ENCODE results near the gene MYL6. TPM values are rescaled to one million over a fixed set of nuclear protein-coding genes. Genes with fewer than 3 reads are reported as not detected.
A peak's percentile ranks its signal among the peaks of the same experiment; 100 is the strongest.

Gene MYL6
- polyA plus RNA-seq, 1 of the 3 experiments (the other 2 are of a cell fraction): 4,697 TPM

DNA sequence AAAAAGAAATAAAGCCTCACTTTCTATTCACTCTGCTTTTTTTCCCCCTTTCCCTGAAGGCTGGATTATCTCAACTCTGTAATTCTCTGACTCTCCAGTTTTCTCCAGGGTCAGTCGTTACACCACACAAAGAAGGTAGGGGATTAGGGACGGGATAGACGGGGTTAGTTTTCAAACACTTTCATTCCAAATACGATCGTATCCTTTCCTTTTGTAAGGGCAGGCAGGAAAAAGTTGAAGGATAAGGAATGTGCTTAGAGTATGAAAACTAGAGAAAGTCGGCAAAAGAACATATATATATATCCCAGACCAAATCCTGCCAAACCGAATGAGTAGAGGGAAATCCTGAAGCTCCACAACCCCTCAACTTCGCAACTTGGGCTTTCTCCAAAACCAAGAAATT, 30.7 kb upstream of the MYL6 start:
- H3K79me2 ChIP-seq (ENCODE audit: insufficient read depth): peaks cover 63% of the 10 kb centered on the region
- peak overlapping the region; percentile 39 to 61 for H3K4me3 ChIP-seq (ENCODE audit: low read depth in 2 of 2, low read length in 1 of 2)
- H3K4me2 ChIP-seq: peak overlapping the region; percentile 86
- ChIA-PET CTCF (interaction anchor here (1.1 to 16.0 kb wide), 9 partner anchors 8 to 95 kb away, joined by 3 to 272 read pairs (median 7); partner anchors contain the start of genes MYL6, MYL6B, RNF41 and SMARCC2), POLR2A (interaction anchor here (0.9 to 2.9 kb wide), 11 partner anchors 10 to 234 kb away, joined by 3 to 44 read pairs (median 7); partner anchors contain the start of genes MYL6, PA2G4, RNF41 and RPL41)
- no peaks in the 10 kb centered on the region for H3K9me3 ChIP-seq
- H3K4me1 ChIP-seq (ENCODE audit: control insufficient read depth in 1 of 2, insufficient read depth in 2 of 2, low read depth in 1 of 2, low read length in 1 of 2): peaks cover 13 to 23% of the 10 kb centered on the region in 2 experiments
- H3K27me3 ChIP-seq (ENCODE audit: insufficient read depth): no peaks in the 10 kb centered on the region
- TF ChIP-seq NFIC (IDR thresholded peaks at IDR 0.05; ENCODE audit: borderline replicate concordance): peak; percentile 46; the same call in 1 of the 2 replicates
- no peak for TF ChIP-seq TAF1 (IDR thresholded peaks at IDR 0.05; ENCODE audit: borderline replicate concordance, low read depth, low read length)
- DNase-seq: no peak
- H3F3A ChIP-seq (replicated peaks; ENCODE audit: insufficient read depth): peaks cover 34% of the 10 kb centered on the region
- peaks cover 22 to 25% of the 10 kb centered on the region in 2 experiments for H3K36me3 ChIP-seq (replicated peaks in 1 of 2; ENCODE audit: control insufficient read depth in 1 of 2, insufficient read depth in 2 of 2, low read length in 1 of 2)
- H2AFZ ChIP-seq (ENCODE audit: low read depth): peak overlapping the region; percentile 57; the same call in 1 of the 2 replicates
- H3K27ac ChIP-seq (ENCODE audit: low read depth in 2 of 2, low read length in 1 of 2): peak overlapping the region; percentile 77 to 88
- peak overlapping the region; percentile 66 for H3K9ac ChIP-seq
- H3K9me2 ChIP-seq: no peaks in the 10 kb centered on the region
- no peaks in the 10 kb centered on the region for H4K20me1 ChIP-seq (ENCODE audit: insufficient read depth)
- WGBS (ENCODE audit: low lambda C conversion rate): 7% methylated on average over 8 of the region's 8 CpGs

DNA sequence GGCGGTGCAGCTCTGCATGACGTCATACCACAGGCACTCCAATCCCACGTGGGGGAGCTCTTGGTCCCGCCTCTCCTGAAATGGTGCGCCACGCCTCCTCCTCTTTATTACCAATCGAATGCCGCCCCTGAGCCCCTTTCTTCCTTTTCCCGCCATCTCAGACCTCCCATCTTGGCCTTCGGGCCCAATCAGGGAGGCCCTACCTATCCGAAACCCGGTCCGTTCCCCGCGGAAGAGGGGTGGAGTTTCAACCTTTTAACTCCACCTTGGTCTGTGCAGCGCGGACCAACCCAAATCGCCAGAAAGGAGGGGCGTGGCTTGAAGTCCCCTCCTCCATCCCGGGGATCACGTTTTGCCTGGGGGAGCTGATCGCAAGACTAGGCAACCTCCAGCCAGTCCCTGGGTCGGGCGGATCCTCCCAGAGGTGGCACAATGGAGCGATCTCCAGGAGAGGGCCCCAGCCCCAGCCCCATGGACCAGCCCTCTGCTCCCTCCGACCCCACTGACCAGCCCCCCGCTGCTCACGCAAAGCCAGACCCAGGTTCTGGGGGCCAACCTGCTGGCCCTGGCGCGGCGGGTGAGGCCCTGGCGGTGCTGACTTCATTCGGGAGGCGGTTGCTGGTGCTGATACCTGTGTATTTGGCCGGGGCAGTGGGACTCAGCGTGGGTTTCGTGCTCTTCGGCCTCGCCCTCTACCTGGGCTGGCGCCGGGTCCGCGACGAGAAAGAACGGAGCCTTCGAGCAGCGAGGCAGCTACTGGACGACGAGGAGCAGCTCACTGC, 30.1 kb upstream of the MYL6 start, which contains the start of gene ESYT1:
Gene ESYT1, plus strand, starts transcription at position 380 of the 782 bp plus-strand sequence. Its CDS starts 53 bp downstream, at position 433.
- H3F3A ChIP-seq (replicated peaks; ENCODE audit: insufficient read depth): peaks cover 34% of the 10 kb centered on the region
- peak; percentile 94 for DNase-seq
- CTCF ChIA-PET: interaction anchor here (0.6 to 16.0 kb wide), 13 partner anchors 8 to 94 kb away, joined by 3 to 272 read pairs (median 5); partner anchors contain the start of genes MYL6, MYL6B, RNF41 and SMARCC2
- no peaks in the 10 kb centered on the region for H3K27me3 ChIP-seq (ENCODE audit: insufficient read depth)
- H3K4me2 ChIP-seq: peak within 1 kb of the TSS; percentile 98
- H3K9me2 ChIP-seq: no peaks in the 10 kb centered on the region
- H3K4me3 ChIP-seq (ENCODE audit: low read depth in 2 of 2, low read length in 1 of 2): peak within 1 kb of the TSS; percentile 67 to 89
- H2AFZ ChIP-seq (ENCODE audit: low read depth): peak within 1 kb of the TSS; percentile 57; the same call in 1 of the 2 replicates
- POLR2A ChIA-PET: interaction anchor here (0.6 to 2.9 kb wide), 15 partner anchors 9 to 234 kb away, joined by 3 to 44 read pairs (median 6); partner anchors contain the start of genes MYL6, MYL6B, PA2G4 and RNF41
- WGBS (ENCODE audit: low lambda C conversion rate): under 1% methylated on average over 21 of the region's 49 CpGs
- peaks cover 25 to 28% of the 10 kb centered on the region in 2 experiments for H3K36me3 ChIP-seq (replicated peaks in 1 of 2; ENCODE audit: control insufficient read depth in 1 of 2, insufficient read depth in 2 of 2, low read length in 1 of 2)
- peaks cover 58% of the 10 kb centered on the region for H3K79me2 ChIP-seq (ENCODE audit: insufficient read depth)
- no peaks in the 10 kb centered on the region for H3K9me3 ChIP-seq
- H3K9ac ChIP-seq: peak within 1 kb of the TSS; percentile 88
- peaks cover 13 to 23% of the 10 kb centered on the region in 2 experiments for H3K4me1 ChIP-seq (ENCODE audit: control insufficient read depth in 1 of 2, insufficient read depth in 2 of 2, low read depth in 1 of 2, low read length in 1 of 2)
- peak within 1 kb of the TSS; percentile 85 to 88 for H3K27ac ChIP-seq (ENCODE audit: low read depth in 2 of 2, low read length in 1 of 2)
- H4K20me1 ChIP-seq (ENCODE audit: insufficient read depth): no peaks in the 10 kb centered on the region
- TF ChIP-seq TEAD4 (IDR thresholded peaks at IDR 0.05; ENCODE audit: borderline replicate concordance, insufficient read depth) (no peak), RCOR1 (IDR thresholded peaks at IDR 0.05; ENCODE audit: low read length) (no peak), JUND (IDR thresholded peaks at IDR 0.05) (peak; percentile 42; the same call in 1 of the 2 replicates), RFX5 (IDR thresholded peaks at IDR 0.05; ENCODE audit: low read length) (peak; percentile 79; the same call in 1 of the 2 replicates), ELF1 (IDR thresholded peaks at IDR 0.05) (no peak), GATA2 (CRISPR knock-in tag; IDR thresholded peaks at IDR 0.05) (no peak), YY1 (IDR thresholded peaks at IDR 0.05; ENCODE audit: low read depth) (no peak), NFIC (IDR thresholded peaks at IDR 0.05; ENCODE audit: borderline replicate concordance) (no peak), GABPA (IDR thresholded peaks at IDR 0.05; ENCODE audit: low read depth) (peak; percentile 36; the same call in 1 of the 2 replicates), FOSL2 (IDR thresholded peaks at IDR 0.05; ENCODE audit: borderline replicate concordance, low read depth) (peak; percentile 9; the same call in 1 of the 2 replicates), SMC3 (IDR thresholded peaks at IDR 0.05; ENCODE audit: low read depth, low read length) (no peak), MEF2A (IDR thresholded peaks at IDR 0.05; ENCODE audit: borderline replicate concordance, low read depth) (no peak), RAD21 (IDR thresholded peaks at IDR 0.05; ENCODE audit: low read length) (no peak), POLR2AphosphoS5 (IDR thresholded peaks at IDR 0.05; ENCODE audit: low read depth, low read length) (peak; percentile 86), FOXJ3 (CRISPR knock-in tag; IDR thresholded peaks at IDR 0.05) (no peak), RXRA (IDR thresholded peaks at IDR 0.05; ENCODE audit: borderline replicate concordance, low read depth) (no peak), NRF1 (IDR thresholded peaks at IDR 0.05; ENCODE audit: low read depth, low read length) (no peak), FOXM1 (IDR thresholded peaks at IDR 0.05; ENCODE audit: low read depth) (no peak)
- TF ChIP-seq, protein P1, sequence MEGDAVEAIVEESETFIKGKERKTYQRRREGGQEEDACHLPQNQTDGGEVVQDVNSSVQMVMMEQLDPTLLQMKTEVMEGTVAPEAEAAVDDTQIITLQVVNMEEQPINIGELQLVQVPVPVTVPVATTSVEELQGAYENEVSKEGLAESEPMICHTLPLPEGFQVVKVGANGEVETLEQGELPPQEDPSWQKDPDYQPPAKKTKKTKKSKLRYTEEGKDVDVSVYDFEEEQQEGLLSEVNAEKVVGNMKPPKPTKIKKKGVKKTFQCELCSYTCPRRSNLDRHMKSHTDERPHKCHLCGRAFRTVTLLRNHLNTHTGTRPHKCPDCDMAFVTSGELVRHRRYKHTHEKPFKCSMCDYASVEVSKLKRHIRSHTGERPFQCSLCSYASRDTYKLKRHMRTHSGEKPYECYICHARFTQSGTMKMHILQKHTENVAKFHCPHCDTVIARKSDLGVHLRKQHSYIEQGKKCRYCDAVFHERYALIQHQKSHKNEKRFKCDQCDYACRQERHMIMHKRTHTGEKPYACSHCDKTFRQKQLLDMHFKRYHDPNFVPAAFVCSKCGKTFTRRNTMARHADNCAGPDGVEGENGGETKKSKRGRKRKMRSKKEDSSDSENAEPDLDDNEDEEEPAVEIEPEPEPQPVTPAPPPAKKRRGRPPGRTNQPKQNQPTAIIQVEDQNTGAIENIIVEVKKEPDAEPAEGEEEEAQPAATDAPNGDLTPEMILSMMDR (IDR thresholded peaks at IDR 0.05): no peak; the same call in 1 of the 2 replicates
- TF ChIP-seq, protein P2, sequence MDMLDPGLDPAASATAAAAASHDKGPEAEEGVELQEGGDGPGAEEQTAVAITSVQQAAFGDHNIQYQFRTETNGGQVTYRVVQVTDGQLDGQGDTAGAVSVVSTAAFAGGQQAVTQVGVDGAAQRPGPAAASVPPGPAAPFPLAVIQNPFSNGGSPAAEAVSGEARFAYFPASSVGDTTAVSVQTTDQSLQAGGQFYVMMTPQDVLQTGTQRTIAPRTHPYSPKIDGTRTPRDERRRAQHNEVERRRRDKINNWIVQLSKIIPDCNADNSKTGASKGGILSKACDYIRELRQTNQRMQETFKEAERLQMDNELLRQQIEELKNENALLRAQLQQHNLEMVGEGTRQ (IDR thresholded peaks at IDR 0.05; ENCODE audit: borderline replicate concordance, low read depth, low read length): peak; percentile 16; the same call in 1 of the 2 replicates
- TF ChIP-seq, protein P3, sequence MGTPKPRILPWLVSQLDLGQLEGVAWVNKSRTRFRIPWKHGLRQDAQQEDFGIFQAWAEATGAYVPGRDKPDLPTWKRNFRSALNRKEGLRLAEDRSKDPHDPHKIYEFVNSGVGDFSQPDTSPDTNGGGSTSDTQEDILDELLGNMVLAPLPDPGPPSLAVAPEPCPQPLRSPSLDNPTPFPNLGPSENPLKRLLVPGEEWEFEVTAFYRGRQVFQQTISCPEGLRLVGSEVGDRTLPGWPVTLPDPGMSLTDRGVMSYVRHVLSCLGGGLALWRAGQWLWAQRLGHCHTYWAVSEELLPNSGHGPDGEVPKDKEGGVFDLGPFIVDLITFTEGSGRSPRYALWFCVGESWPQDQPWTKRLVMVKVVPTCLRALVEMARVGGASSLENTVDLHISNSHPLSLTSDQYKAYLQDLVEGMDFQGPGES (IDR thresholded peaks at IDR 0.05; ENCODE audit: low read depth, low read length): no peak

Data from SK-N-SH (cell line).